Caco-2 (cell line): Measurements from ENCODE around the gene C4orf50. TPM values are rescaled to one million over a fixed set of nuclear protein-coding genes. Genes with fewer than 3 reads are reported as not detected.

Experiments used
- BruUV-seq: library from RNA; stranded (reverse); fragments of 400-500 nt; replicated peaks from 2 replicates; lab custom pipeline; 2021; lab: Mats Ljungman, UMichigan
- CTCF ChIA-PET: fragments of 300-600 bp; sonication (Branson Sonifier 250); formaldehyde crosslinking; loops from one replicate; lab custom pipeline; 2022; ENCODE audit warnings: antibody characterized with exemption; lab: Charles Lee
- POLR2A ChIA-PET: fragments of 300-600 bp; sonication (Branson Sonifier 250); formaldehyde crosslinking; loops from one replicate; lab custom pipeline; 2022; ENCODE audit warnings: antibody characterized with exemption; lab: Charles Lee
- DNase-seq, 2 experiments: peaks; one replicate each; pipeline versions ENCODE4 v3.0.0 to v3.0.0-alpha.2; 2020 to 2022
- H3K27me3 ChIP-seq: replicated peaks from 2 replicates; pipeline ENCODE4 v1.6.0; 2011; ENCODE audit warnings: low read length; ENCODE audit not compliant: control insufficient read depth, insufficient read depth
- H3K36me3 ChIP-seq: 2 replicates; pipeline ENCODE4 v1.5.1; 2011; ENCODE audit warnings: low read length; ENCODE audit not compliant: control insufficient read depth, insufficient read depth
- H3K4me1 ChIP-seq: fragments of 250-450 bp; sonication (Bioruptor Pico); 2 replicates; pipeline ENCODE4 v1.5.1; 2020; ENCODE audit warnings: mild to moderate bottlenecking
- H3K4me3 ChIP-seq: 2 replicates; pipeline ENCODE4 v1.5.1; 2011; ENCODE audit warnings: low read depth, mild to moderate bottlenecking, control low read depth, low read length
- H3K9me3 ChIP-seq: fragments of 250-450 bp; sonication (Bioruptor Pico); 2 replicates; pipeline ENCODE4 v1.5.1; 2020; ENCODE audit warnings: mild to moderate bottlenecking, moderate library complexity
- H3K27ac Mint-ChIP-seq: one replicate; pipeline ENCODE4 v1.8.0; 2022; ENCODE audit warnings: mixed read lengths; ENCODE audit not compliant: unreplicated experiment
- H3K27me3 Mint-ChIP-seq: one replicate; pipeline ENCODE4 v1.8.0; 2022; ENCODE audit warnings: mixed read lengths; ENCODE audit not compliant: insufficient read depth, unreplicated experiment
- H3K36me3 Mint-ChIP-seq: one replicate; pipeline ENCODE4 v1.8.0; 2022; ENCODE audit warnings: mild to moderate bottlenecking, mixed read lengths; ENCODE audit not compliant: insufficient read depth, unreplicated experiment
- H3K4me1 Mint-ChIP-seq: one replicate; pipeline ENCODE4 v1.8.0; 2022; ENCODE audit warnings: low read depth, mixed read lengths; ENCODE audit not compliant: unreplicated experiment
- H3K4me3 Mint-ChIP-seq: one replicate; pipeline ENCODE4 v1.8.0; 2022; ENCODE audit warnings: mild to moderate bottlenecking, moderate library complexity, mixed read lengths; ENCODE audit not compliant: unreplicated experiment
- H3K9me3 Mint-ChIP-seq: one replicate; pipeline ENCODE4 v1.8.0; 2022; ENCODE audit warnings: mixed read lengths; ENCODE audit not compliant: unreplicated experiment
- CTCF ChIP-seq, 2 experiments: fragments of 200-600 bp in 1 of 2; IDR thresholded peaks; 1 replicate in 1 of 2; 2 replicates in 1 of 2; pipeline versions ENCODE4 v1.5.1 to v1.8.0; 2011 to 2022; ENCODE audit warnings: antibody characterized with exemption in 1 of 2, control low read depth in 1 of 2, inconsistent platforms in 1 of 2, low read depth in 1 of 2, low read length in 1 of 2, mild to moderate bottlenecking in 1 of 2, moderate library complexity in 1 of 2; ENCODE audit not compliant: insufficient read depth in 1 of 2, severe bottlenecking in 1 of 2, unreplicated experiment in 1 of 2
- intact Hi-C: fragments of 100-400 bp; cut with micrococcal nuclease; formaldehyde crosslinking; loops from one replicate; pipeline ENCODE4 v1.10.0; 2022; ENCODE audit not compliant: unreplicated experiment
- total RNA-seq: library from RNA; stranded (reverse); gene quantifications from 2 replicates; pipeline ENCODE4 v1.2.3, GENCODE V29; 2022

C4orf50 gene
- total RNA-seq, 1 experiment from 2014 or later: not detected

- no peaks in the 10 kb centered on the region for H3K36me3 Mint-ChIP-seq
- no peaks in the 10 kb centered on the region for H3K9me3 Mint-ChIP-seq
- no peak overlapping the region for H3K4me3 Mint-ChIP-seq
- TF ChIP-seq CTCF (IDR thresholded peaks at IDR 0.05; ENCODE audit: insufficient read depth in 1 of 2, low read depth in 1 of 2, low read length in 1 of 2, severe bottlenecking in 1 of 2, unreplicated experiment in 1 of 2): no peak
- no peaks in the 10 kb centered on the region for H3K36me3 ChIP-seq
- ChIA-PET POLR2A (no interaction called here), CTCF (no interaction called here)
- H3K4me1 Mint-ChIP-seq: no peaks in the 10 kb centered on the region
- H3K4me1 ChIP-seq: no peaks in the 10 kb centered on the region
- H3K27me3 ChIP-seq: no peaks in the 10 kb centered on the region
- H3K9me3 ChIP-seq: no peaks in the 10 kb centered on the region
- no peak overlapping the region for H3K27ac Mint-ChIP-seq
- DNase-seq: no peak
- H3K4me3 ChIP-seq: no peak overlapping the region
- BruUV-seq: no TSS peak
- intact Hi-C loops: no loop called here
- peaks cover 20% of the 10 kb centered on the region for H3K27me3 Mint-ChIP-seq
Measured at GRCh38 chr4:6033381-6033780, 15.2 kb upstream of the C4orf50 start.

- H3K9me3 ChIP-seq: no peaks in the 10 kb centered on the region
- Mint-ChIP-seq H3K4me1 (no peaks in the 10 kb centered on the region), H3K27ac (no peak overlapping the region), H3K4me3 (no peak overlapping the region), H3K36me3 (no peaks in the 10 kb centered on the region), H3K27me3 (peaks cover 23% of the 10 kb centered on the region), H3K9me3 (no peaks in the 10 kb centered on the region)
- ChIA-PET CTCF (interaction anchor here (0.6 kb wide), 1 partner anchor 25 kb away, joined by 3 read pairs; no protein-coding TSS in a partner anchor), POLR2A (no interaction called here)
- no peaks in the 10 kb centered on the region for H3K36me3 ChIP-seq
- H3K4me3 ChIP-seq: no peak overlapping the region
- no TSS peak for BruUV-seq
- H3K4me1 ChIP-seq: no peaks in the 10 kb centered on the region
- H3K27me3 ChIP-seq: no peaks in the 10 kb centered on the region
- DNase-seq: no peak
- intact Hi-C loops: no loop called here
- no peak for TF ChIP-seq CTCF (IDR thresholded peaks at IDR 0.05; ENCODE audit: insufficient read depth in 1 of 2, low read depth in 1 of 2, low read length in 1 of 2, severe bottlenecking in 1 of 2, unreplicated experiment in 1 of 2)
Measured at GRCh38 chr4:6032249-6033244, 14.3 kb upstream of the C4orf50 start.

- intact Hi-C loops: no loop called here
- H3K27ac Mint-ChIP-seq: no peak overlapping the region
- no peaks in the 10 kb centered on the region for H3K9me3 Mint-ChIP-seq
- H3K27me3 ChIP-seq: no peaks in the 10 kb centered on the region
- H3K9me3 ChIP-seq: no peaks in the 10 kb centered on the region
- no peak overlapping the region for H3K4me3 Mint-ChIP-seq
- no peaks in the 10 kb centered on the region for H3K4me1 Mint-ChIP-seq
- BruUV-seq: no TSS peak
- ChIA-PET POLR2A (no interaction called here), CTCF (no interaction called here)
- TF ChIP-seq CTCF (IDR thresholded peaks at IDR 0.05; ENCODE audit: insufficient read depth in 1 of 2, low read depth in 1 of 2, low read length in 1 of 2, severe bottlenecking in 1 of 2, unreplicated experiment in 1 of 2): no peak
- peaks cover 25% of the 10 kb centered on the region for H3K27me3 Mint-ChIP-seq
- H3K4me1 ChIP-seq: no peaks in the 10 kb centered on the region
- no peak for DNase-seq
- H3K4me3 ChIP-seq: no peak overlapping the region
- no peaks in the 10 kb centered on the region for H3K36me3 Mint-ChIP-seq
- no peaks in the 10 kb centered on the region for H3K36me3 ChIP-seq
Measured at GRCh38 chr4:6031846-6032245, 13.6 kb upstream of the C4orf50 start.
